Measurements from ENCODE around the gene NBAS.
"Not testable (repeated sequence)": the region's sequence is repeated elsewhere in the genome, so short reads cannot be mapped to it uniquely, and the experiment has no call there.

Gene NBAS

DNA sequence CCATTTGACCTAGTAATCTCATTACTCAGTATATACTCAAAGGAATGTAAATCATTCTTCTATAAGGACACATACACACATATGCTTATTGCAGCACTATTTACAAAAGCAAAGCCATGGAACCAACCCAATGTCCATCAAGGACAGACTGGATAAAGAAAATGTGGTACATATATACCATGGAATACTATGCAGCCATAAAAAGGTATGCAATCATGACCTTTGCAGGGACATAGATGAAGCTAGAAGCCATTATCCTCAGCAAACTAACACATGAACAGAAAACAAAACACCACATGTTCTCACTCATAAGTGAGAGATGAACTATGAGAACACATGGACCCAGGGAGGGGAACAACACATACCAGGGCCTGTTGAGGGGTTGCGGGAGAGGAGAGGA lies 214.5 kb downstream of the NBAS start:
- DNase-seq (ENCODE audit: low read depth), result no peak
- TF ChIP-seq, protein P1, sequence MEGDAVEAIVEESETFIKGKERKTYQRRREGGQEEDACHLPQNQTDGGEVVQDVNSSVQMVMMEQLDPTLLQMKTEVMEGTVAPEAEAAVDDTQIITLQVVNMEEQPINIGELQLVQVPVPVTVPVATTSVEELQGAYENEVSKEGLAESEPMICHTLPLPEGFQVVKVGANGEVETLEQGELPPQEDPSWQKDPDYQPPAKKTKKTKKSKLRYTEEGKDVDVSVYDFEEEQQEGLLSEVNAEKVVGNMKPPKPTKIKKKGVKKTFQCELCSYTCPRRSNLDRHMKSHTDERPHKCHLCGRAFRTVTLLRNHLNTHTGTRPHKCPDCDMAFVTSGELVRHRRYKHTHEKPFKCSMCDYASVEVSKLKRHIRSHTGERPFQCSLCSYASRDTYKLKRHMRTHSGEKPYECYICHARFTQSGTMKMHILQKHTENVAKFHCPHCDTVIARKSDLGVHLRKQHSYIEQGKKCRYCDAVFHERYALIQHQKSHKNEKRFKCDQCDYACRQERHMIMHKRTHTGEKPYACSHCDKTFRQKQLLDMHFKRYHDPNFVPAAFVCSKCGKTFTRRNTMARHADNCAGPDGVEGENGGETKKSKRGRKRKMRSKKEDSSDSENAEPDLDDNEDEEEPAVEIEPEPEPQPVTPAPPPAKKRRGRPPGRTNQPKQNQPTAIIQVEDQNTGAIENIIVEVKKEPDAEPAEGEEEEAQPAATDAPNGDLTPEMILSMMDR (IDR thresholded peaks at IDR 0.05; ENCODE audit: control insufficient read depth, insufficient read depth, low read depth, low read length, missing control alignments), result no peak
- H3K4me3 ChIP-seq (ENCODE audit: control insufficient read depth, low read depth, low read length), result no peak overlapping the region

DNA sequence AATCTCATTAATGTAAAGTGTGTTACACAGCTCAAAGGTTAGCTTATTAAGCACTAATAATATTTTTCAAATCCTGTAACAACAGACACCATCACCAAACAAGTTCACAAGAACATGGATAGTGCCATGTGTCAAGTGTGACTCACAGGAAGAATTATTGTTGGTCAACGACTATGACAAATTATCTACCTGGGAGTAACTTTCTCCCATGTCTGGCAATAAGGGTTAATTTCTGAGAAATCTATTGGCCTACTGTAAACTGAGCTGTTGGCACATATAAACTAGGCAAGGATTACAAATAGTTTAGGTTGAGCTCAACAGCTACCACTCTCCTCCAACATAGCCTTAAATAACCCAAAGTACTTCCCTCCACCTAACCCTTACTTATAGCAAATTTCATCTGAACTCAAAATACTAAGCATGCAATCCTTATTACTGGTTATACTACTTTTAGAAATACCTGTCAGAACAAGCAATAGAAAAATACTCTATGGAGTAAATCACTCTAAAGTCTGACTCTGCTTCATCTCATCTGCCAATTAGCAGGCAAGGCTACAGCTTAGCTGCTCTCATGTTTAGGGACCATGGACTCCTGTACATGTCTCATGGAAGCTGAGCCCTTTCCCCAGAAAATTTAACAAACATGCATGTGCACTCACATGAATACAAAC lies 223.0 kb downstream of the NBAS start:
- DNase-seq (ENCODE audit: low read depth), result no peak

DNA sequence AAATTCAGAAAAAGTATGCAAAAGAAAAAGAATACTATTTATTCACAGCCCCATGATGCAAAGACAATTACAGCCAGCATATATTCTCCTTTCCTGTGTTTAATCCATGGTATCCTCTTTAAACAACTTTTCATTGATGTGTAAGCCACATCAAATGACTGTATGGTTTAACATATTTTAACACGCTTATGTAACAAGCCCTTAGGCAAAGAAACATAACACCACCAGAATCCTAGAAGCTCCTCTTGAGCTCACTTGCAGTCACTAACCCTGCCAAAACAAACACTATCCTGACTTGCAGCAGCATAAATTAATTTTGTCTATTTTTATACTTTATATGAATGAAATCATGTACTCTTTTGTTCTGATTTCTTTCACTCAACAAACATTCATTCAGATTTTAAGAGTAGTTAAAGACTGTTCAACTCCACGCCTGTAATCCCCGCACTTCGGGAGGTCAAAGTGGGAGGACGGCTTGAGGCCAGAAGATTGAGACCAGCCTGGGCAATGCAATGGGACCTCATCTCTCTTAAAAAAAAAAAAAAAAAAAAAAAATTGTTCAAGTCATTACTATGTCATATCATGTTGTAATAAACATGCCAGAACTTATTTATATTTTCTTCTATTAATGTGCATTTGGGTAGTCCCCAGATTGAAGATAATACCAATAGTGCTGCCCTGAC lies 226.3 kb downstream of the NBAS start:
- peak; percentile 62 for DNase-seq (ENCODE audit: low read depth)
- H3K4me3 ChIP-seq (ENCODE audit: control insufficient read depth, low read depth, low read length), result no peak overlapping the region
- TF ChIP-seq, protein P1 (IDR thresholded peaks at IDR 0.05; ENCODE audit: control insufficient read depth, insufficient read depth, low read depth, low read length, missing control alignments), result no peak

More for the DNA sequence above, 223.0 kb downstream of the NBAS start:
- TF ChIP-seq, protein P1 (IDR thresholded peaks at IDR 0.05; ENCODE audit: control insufficient read depth, insufficient read depth, low read depth, low read length, missing control alignments), result no peak
- H3K4me3 ChIP-seq (ENCODE audit: control insufficient read depth, low read depth, low read length), result no peak overlapping the region

DNA sequence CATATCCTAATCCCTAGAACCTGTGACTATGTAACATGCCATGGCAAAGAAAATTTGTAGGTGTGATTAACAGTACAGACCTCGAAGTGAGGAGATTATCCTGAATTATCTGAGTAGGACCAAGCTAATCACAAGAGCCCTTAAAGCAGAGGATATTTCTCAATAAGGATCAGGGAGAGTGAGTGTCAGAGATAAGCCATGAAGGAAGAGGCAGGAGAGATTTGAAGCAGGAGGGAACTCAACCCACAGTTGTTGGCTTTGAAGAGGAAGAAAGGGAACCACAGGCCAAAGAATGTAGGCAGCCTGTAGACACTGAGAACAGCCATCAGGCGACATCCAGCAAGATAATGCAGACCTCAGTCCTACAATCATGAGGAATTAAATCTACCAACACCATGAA lies 229.3 kb downstream of the NBAS start:
- no peak for DNase-seq (ENCODE audit: low read depth)
- no peak overlapping the region for H3K4me3 ChIP-seq (ENCODE audit: control insufficient read depth, low read depth, low read length)

DNA sequence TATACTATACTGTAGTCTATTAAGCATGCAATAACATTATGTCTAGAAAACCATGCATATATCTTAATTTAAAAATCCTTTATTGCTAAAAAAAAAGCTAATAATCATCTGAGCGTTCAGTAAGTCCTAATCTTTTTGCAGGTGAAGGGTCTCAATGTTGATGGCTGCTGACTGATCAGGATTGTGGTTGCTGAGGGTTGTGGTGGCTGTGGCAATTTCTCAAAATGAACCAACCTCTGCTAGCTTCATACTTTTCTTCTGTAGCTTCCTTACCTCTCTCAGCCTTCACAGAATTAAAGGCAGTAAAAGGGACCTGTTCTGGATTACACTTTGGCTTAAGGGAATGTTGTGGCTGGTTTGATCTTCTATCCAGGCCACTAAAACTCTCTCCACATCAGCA lies 235.8 kb downstream of the NBAS start:
- TF ChIP-seq, protein P1 (IDR thresholded peaks at IDR 0.05; ENCODE audit: control insufficient read depth, insufficient read depth, low read depth, low read length, missing control alignments), result no peak
- H3K4me3 ChIP-seq (ENCODE audit: control insufficient read depth, low read depth, low read length), result no peak overlapping the region
- no peak for DNase-seq (ENCODE audit: low read depth)

More for the DNA sequence above, 229.3 kb downstream of the NBAS start:
- TF ChIP-seq, protein P1 (IDR thresholded peaks at IDR 0.05; ENCODE audit: control insufficient read depth, insufficient read depth, low read depth, low read length, missing control alignments), result no peak

DNA sequence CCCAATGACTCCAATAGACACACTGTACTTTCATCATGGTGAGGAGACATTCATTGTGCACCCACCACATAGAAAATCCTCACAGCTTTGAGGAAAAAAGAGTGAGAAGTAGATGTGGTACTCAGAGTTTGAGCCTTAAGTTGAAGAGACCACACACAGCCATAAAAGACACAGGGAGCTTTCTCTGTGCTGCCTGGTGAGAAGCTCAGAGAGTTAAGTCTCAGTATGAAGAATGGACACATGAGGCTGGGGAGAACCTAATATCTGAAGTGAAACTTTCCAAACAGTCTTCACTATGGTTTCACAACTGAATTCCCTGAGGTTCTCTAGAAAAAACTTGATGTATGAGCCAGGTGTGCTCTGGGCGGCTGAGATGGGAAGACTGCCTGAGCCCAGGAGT lies 237.9 kb downstream of the NBAS start:
- no peak for DNase-seq (ENCODE audit: low read depth)
- TF ChIP-seq, protein P1 (IDR thresholded peaks at IDR 0.05; ENCODE audit: control insufficient read depth, insufficient read depth, low read depth, low read length, missing control alignments), result no peak
- no peak overlapping the region for H3K4me3 ChIP-seq (ENCODE audit: control insufficient read depth, low read depth, low read length)

DNA sequence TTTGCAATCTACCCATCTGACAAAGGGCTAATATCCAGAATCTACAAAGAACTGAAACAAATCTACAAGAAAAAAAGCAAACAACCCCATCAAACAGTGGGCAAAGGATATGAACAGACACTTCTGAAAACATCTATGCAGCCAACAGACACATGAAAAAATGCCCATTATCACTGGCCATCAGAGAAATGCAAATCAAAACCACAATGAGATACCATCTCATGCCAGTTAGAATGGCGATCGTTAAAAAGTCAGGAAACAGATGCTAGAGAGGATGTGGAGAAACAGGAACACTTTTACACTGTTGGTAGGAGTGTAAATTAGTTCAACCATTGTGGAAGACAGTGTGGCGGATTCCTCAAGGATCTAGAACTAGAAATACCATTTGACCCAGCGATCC lies 239.7 kb downstream of the NBAS start:
- DNase-seq (ENCODE audit: low read depth); H3K4me3 ChIP-seq (ENCODE audit: control insufficient read depth, low read depth, low read length): not testable (repeated sequence)

All from AG09309 (cell line).